ENCODE measurements around the gene CPTP. TPM values are rescaled to one million over a fixed set of nuclear protein-coding genes. Genes with fewer than 3 reads are reported as not detected.

CPTP gene
- total and polyA plus RNA-seq, 8 donors: 10.6 to 25.2 (median 15.0) TPM

GRCh38 chr1:1304331-1305299, 20.0 kb upstream of the CPTP start:
- Histone ChIP-seq H3K9me3 (no peaks in the 10 kb centered on the region), H3K4me1 (peaks cover 28 to 46% of the 10 kb centered on the region in 2 donors), H3K4me3 (peak overlapping the region in 1 of 2 donors; percentile 91), H3K27ac (peak overlapping the region; percentile 53 to 66), H3K36me3 (peaks cover 0 to 1% of the 10 kb centered on the region in 2 donors), H3K27me3 (no peaks in the 10 kb centered on the region)
- TF ChIP-seq CTCF (IDR thresholded peaks at IDR 0.05): no peak
- peak in 3 of 4 donors; percentile 67 to 88 (median 77) for DNase-seq
- ATAC-seq: no peak
- intact Hi-C loops (cut with DNase I): no loop called here

- intact Hi-C loops (cut with DNase I): no loop called here
- H3K4me1 ChIP-seq: peaks cover 28 to 51% of the 10 kb centered on the region in 2 donors
Observed at GRCh38 chr1:1305300-1306069, 19.1 kb upstream of the CPTP start.

GRCh38 chr1:1306070-1306660, 18.4 kb upstream of the CPTP start:
- Histone ChIP-seq H3K27me3 (no peaks in the 10 kb centered on the region), H3K9me3 (no peaks in the 10 kb centered on the region), H3K4me3 (peak overlapping the region; percentile 2 to 91), H3K4me1 (peaks cover 28 to 51% of the 10 kb centered on the region in 2 donors), H3K27ac (peak overlapping the region; percentile 53 to 66), H3K36me3 (peaks cover 0 to 17% of the 10 kb centered on the region in 2 donors)
- intact Hi-C loops (cut with DNase I): no loop called here
- no peak for TF ChIP-seq CTCF (IDR thresholded peaks at IDR 0.05)
- ATAC-seq: no peak
- no peak for DNase-seq

More at GRCh38 chr1:1305300-1306069, 19.1 kb upstream of the CPTP start:
- peak; percentile 18 for ATAC-seq
- Histone ChIP-seq H3K9me3 (no peaks in the 10 kb centered on the region), H3K27me3 (no peaks in the 10 kb centered on the region), H3K4me3 (peak overlapping the region; percentile 2 to 91), H3K36me3 (peaks cover 0 to 10% of the 10 kb centered on the region in 2 donors), H3K27ac (peak overlapping the region; percentile 53 to 66)
- TF ChIP-seq CTCF (IDR thresholded peaks at IDR 0.05): no peak
- peak in 2 of 4 donors; percentile 37 to 72 for DNase-seq

- Histone ChIP-seq H3K4me3 (peak overlapping the region; percentile 79 to 91), H3K27me3 (no peaks in the 10 kb centered on the region), H3K9me3 (no peaks in the 10 kb centered on the region), H3K36me3 (peaks cover 0 to 23% of the 10 kb centered on the region in 2 donors), H3K27ac (peak overlapping the region in 1 of 2 donors; percentile 99), H3K4me1 (peaks cover 28 to 51% of the 10 kb centered on the region in 2 donors)
- no peak for ATAC-seq
- intact Hi-C loops (cut with DNase I): no loop called here
- TF ChIP-seq CTCF (IDR thresholded peaks at IDR 0.05): no peak
- no peak for DNase-seq
Observed at GRCh38 chr1:1306661-1307260, 17.8 kb upstream of the CPTP start.

All from left lung (tissue), 10 donors.